Mucosa of stomach (tissue), 1 donor: Measurements from ENCODE around the gene IGLON5.

Experiments
- H3K27me3 ChIP-seq: one replicate; pipeline ENCODE4 v1.7.0; 2013; ENCODE audit warnings: mild to moderate bottlenecking, low read length; ENCODE audit not compliant: control insufficient read depth, insufficient read depth
- H3K36me3 ChIP-seq: one replicate; pipeline ENCODE4 v1.7.0; 2013; ENCODE audit warnings: low read length; ENCODE audit not compliant: control insufficient read depth, insufficient read depth
- H3K4me1 ChIP-seq: one replicate; pipeline ENCODE4 v1.7.0; 2013; ENCODE audit warnings: mild to moderate bottlenecking, low read length; ENCODE audit not compliant: control insufficient read depth, insufficient read depth
- H3K4me3 ChIP-seq: one replicate; pipeline ENCODE4 v1.7.0; 2013; ENCODE audit warnings: low read length
- H3K9ac ChIP-seq: one replicate; pipeline ENCODE4 v1.7.0; 2013; ENCODE audit warnings: mild to moderate bottlenecking, low read length, moderate library complexity
- H3K9me3 ChIP-seq: one replicate; pipeline ENCODE4 v1.7.0; 2013; ENCODE audit warnings: mild to moderate bottlenecking, low read length, moderate library complexity; ENCODE audit not compliant: control insufficient read depth
- donor health status: Pancreatic carcinoma.

Gene IGLON5

GRCh38 chr19:51372649-51373504 lies 61.4 kb downstream of the IGLON5 start, which contains the start of gene NKG7:
Gene NKG7, minus strand, starts transcription at chr19:51372654. Its CDS starts 119 bp downstream, at chr19:51372535.
- H3K9me3 ChIP-seq: no peaks in the 10 kb centered on the region
- H3K4me3 ChIP-seq: no peak within 1 kb of the TSS
- peaks cover 7% of the 10 kb centered on the region for H3K4me1 ChIP-seq
- H3K36me3 ChIP-seq: no peaks in the 10 kb centered on the region
- H3K9ac ChIP-seq: no peak within 1 kb of the TSS
- no peaks in the 10 kb centered on the region for H3K27me3 ChIP-seq

DNA sequence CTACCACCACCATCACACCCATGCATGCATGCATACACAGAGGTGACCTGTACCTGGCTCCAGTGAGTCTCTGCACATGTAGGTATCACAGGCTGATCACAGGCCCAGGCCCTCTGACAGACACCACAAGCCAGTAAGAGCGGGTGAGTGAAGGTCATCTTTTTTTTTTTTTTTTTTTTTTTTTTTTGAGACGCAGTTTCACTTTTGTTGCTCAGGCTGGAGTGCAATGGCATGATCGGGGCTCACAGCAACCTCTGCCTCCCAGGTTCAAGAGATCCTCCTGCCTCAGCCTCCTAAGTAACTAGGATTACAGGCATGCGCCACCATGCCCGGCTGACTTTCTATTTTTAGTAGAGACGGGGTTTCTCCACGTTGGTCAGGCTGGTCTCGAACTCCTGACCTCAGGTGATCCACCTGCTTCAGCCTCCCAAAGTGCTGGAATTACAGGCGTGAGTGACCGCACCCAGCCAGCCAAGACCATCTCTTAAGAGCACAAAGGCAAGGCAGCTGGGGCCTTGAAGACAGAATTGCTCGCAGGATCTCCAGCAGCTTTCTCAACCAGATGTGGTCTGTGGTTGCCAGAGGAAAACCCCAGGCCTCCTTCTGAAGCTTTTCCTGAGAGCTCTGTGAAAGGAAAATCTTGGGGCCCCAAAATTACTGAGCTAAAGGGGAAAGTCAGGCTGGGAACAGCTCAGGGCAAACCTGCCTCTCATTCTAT lies 64.2 kb downstream of the IGLON5 start:
- Histone ChIP-seq H3K9ac (no peak overlapping the region), H3K4me1 (no peaks in the 10 kb centered on the region), H3K27me3 (no peaks in the 10 kb centered on the region), H3K36me3 (no peaks in the 10 kb centered on the region), H3K4me3 (no peak overlapping the region), H3K9me3 (no peaks in the 10 kb centered on the region)

DNA sequence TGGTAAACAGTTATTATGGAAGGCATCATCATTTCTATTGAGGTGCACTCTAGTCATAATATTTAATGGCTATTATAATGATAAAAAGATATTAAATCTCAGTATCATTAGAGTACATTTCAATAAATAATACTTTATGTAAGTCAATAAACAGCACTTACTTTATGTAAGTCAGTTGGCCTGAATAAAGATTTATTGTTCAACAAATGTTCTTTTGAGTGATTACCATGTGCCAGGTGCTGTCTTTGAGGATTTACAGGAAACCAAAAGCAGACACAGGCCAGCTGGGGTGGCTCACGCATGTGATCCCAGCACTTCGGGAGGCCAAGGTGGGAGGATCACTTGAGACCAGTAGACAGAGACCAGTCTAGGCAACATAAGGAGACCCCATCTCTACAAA lies 66.0 kb downstream of the IGLON5 start:
- H3K9ac ChIP-seq: no peak overlapping the region
- no peaks in the 10 kb centered on the region for H3K9me3 ChIP-seq
- H3K4me3 ChIP-seq: no peak overlapping the region
- H3K36me3 ChIP-seq: no peaks in the 10 kb centered on the region
- no peaks in the 10 kb centered on the region for H3K4me1 ChIP-seq
- H3K27me3 ChIP-seq: no peaks in the 10 kb centered on the region

DNA sequence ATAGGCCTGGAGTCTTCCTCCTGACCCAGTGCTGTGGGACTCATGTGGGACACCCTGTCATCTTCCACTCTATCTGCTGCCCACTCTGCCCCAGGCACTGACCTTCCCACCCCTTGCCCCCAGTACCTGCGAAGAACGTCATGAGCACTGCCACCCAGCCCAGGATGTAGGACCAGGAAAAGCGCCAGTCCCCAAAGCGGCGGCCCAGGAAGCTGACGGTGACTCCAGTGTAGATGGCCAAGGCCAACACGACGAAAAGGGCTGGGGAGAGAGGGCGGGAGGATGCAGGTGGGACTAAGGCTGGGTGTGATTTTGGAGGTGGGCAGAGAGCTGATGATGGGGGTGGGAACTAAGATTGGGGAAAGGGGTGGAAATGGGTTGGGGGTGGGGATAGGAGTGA lies 68.9 kb downstream of the IGLON5 start:
- Histone ChIP-seq H3K9ac (no peak overlapping the region), H3K9me3 (no peaks in the 10 kb centered on the region), H3K4me3 (no peak overlapping the region), H3K36me3 (no peaks in the 10 kb centered on the region), H3K27me3 (no peaks in the 10 kb centered on the region), H3K4me1 (no peaks in the 10 kb centered on the region)
